GM23338 (cell line): Measurements from ENCODE around the gene MMP13. TPM values are rescaled to one million over a fixed set of nuclear protein-coding genes. Genes with fewer than 3 reads are reported as not detected.

Experiments used
- ATAC-seq: fragments of 200-7000 bp; cut with Tn5 transposase; 3 replicates; pipeline ENCODE4 v1.9.1; 2020
- DNase-seq: peaks from one replicate; pipeline ENCODE4 v3.0.0-alpha.2; 2015; ENCODE audit warnings: low spot score
- H2AFZ ChIP-seq: fragments of 200-600 bp; sonication (generic); 2 replicates; pipeline ENCODE4 v1.8.0; 2016; ENCODE audit warnings: antibody characterized with exemption, mild to moderate bottlenecking, moderate library complexity
- H3F3A ChIP-seq: fragments of 200-600 bp; sonication (generic); replicated peaks from 2 replicates; pipeline ENCODE4 v1.8.0; 2017; ENCODE audit warnings: antibody characterized with exemption, mixed run types, low read depth
- H3K27ac ChIP-seq: fragments of 200-600 bp; sonication (generic); 2 replicates; pipeline ENCODE4 v1.6.1; 2016; ENCODE audit warnings: low read depth
- H3K27me3 ChIP-seq: fragments of 200-600 bp; sonication (generic); 2 replicates; pipeline ENCODE4 v1.8.0; 2016; ENCODE audit warnings: mild to moderate bottlenecking, mixed run types, moderate library complexity; ENCODE audit not compliant: insufficient read depth
- H3K36me3 ChIP-seq: fragments of 200-600 bp; sonication (generic); 2 replicates; pipeline ENCODE4 v1.8.0; 2016; ENCODE audit warnings: mild to moderate bottlenecking; ENCODE audit not compliant: insufficient read depth
- H3K4me1 ChIP-seq: fragments of 200-600 bp; sonication (generic); 2 replicates; pipeline ENCODE4 v1.8.0; 2016; ENCODE audit warnings: mild to moderate bottlenecking, moderate library complexity; ENCODE audit not compliant: insufficient read depth
- H3K4me2 ChIP-seq: fragments of 200-600 bp; sonication (generic); 2 replicates; pipeline ENCODE4 v1.7.1; 2017; ENCODE audit warnings: mixed run types
- H3K4me3 ChIP-seq: fragments of 200-600 bp; sonication (generic); 2 replicates; pipeline ENCODE4 v1.6.1; 2016; ENCODE audit warnings: mixed run types
- H3K79me2 ChIP-seq: fragments of 200-600 bp; sonication (generic); replicated peaks from 2 replicates; pipeline ENCODE4 v1.8.0; 2017; ENCODE audit warnings: mild to moderate bottlenecking; ENCODE audit not compliant: insufficient read depth
- H3K9me2 ChIP-seq: fragments of 200-600 bp; sonication (generic); 2 replicates; pipeline ENCODE4 v1.8.0; 2017; ENCODE audit not compliant: insufficient read depth
- H4K20me1 ChIP-seq: fragments of 200-600 bp; sonication (generic); replicated peaks from 2 replicates; pipeline ENCODE4 v1.8.0; 2017; ENCODE audit warnings: mild to moderate bottlenecking; ENCODE audit not compliant: insufficient read depth
- H3K27ac Mint-ChIP-seq: 2 replicates; pipeline ENCODE4 v1.8.0; 2020; ENCODE audit warnings: inconsistent platforms, mild to moderate bottlenecking, moderate library complexity, mixed read lengths
- H3K27me3 Mint-ChIP-seq: 3 replicates; pipeline ENCODE4 v1.8.0; 2022; ENCODE audit warnings: low read depth, mild to moderate bottlenecking, moderate library complexity, mixed read lengths, inconsistent platforms; ENCODE audit not compliant: insufficient read depth, poor library complexity
- H3K36me3 Mint-ChIP-seq: 3 replicates; pipeline ENCODE4 v1.8.0; 2021; ENCODE audit warnings: low read depth, mild to moderate bottlenecking, inconsistent platforms, moderate library complexity, mixed read lengths
- H3K4me1 Mint-ChIP-seq: 3 replicates; pipeline ENCODE4 v1.8.0; 2020; ENCODE audit warnings: mild to moderate bottlenecking, inconsistent platforms, mixed read lengths
- H3K4me3 Mint-ChIP-seq: 3 replicates; pipeline ENCODE4 v1.8.0; 2021; ENCODE audit warnings: moderate library complexity, mild to moderate bottlenecking, inconsistent platforms, mixed read lengths
- H3K9me3 Mint-ChIP-seq: 3 replicates; pipeline ENCODE4 v1.8.0; 2020; ENCODE audit warnings: moderate library complexity, mild to moderate bottlenecking, inconsistent platforms, mixed read lengths
- CREB1 ChIP-seq: fragments of 250-450 bp; sonication (Bioruptor Pico); IDR thresholded peaks from 2 replicates; pipeline ENCODE4 v1.5.0; 2020; ENCODE audit warnings: low read depth, mild to moderate bottlenecking, moderate library complexity
- EZH2 ChIP-seq: fragments of 200-600 bp; sonication (generic); IDR thresholded peaks from one replicate; pipeline ENCODE4 v1.8.0; 2017; ENCODE audit warnings: antibody characterized with exemption, mild to moderate bottlenecking, low read depth; ENCODE audit not compliant: unreplicated experiment
- EZH2phosphoT487 ChIP-seq: fragments of 200-600 bp; sonication (generic); IDR thresholded peaks from one replicate; pipeline ENCODE4 v1.8.1; 2018; ENCODE audit warnings: antibody characterized with exemption; ENCODE audit not compliant: unreplicated experiment
- JUNB ChIP-seq: IDR thresholded peaks from one replicate; pipeline ENCODE4 v1.6.1; 2016; ENCODE audit warnings: antibody characterized with exemption; ENCODE audit not compliant: unreplicated experiment
- NANOG ChIP-seq: IDR thresholded peaks from 2 replicates; pipeline ENCODE4 v1.6.1; 2016; ENCODE audit warnings: antibody characterized with exemption, borderline replicate concordance
- POLR2AphosphoS5 ChIP-seq: IDR thresholded peaks from 2 replicates; pipeline ENCODE4 v1.6.1; 2016; ENCODE audit warnings: antibody characterized with exemption, low read depth
- STAT1 ChIP-seq: IDR thresholded peaks from one replicate; pipeline ENCODE4 v1.6.1; 2016; ENCODE audit warnings: antibody characterized with exemption; ENCODE audit not compliant: unreplicated experiment
- ZNF114 ChIP-seq: fragments of 250-450 bp; sonication (Bioruptor Pico); IDR thresholded peaks from 2 replicates; pipeline ENCODE4 v1.5.0; 2020; ENCODE audit warnings: mild to moderate bottlenecking, moderate library complexity
- ZNF331 ChIP-seq: fragments of 250-450 bp; sonication (Bioruptor Pico); IDR thresholded peaks from 2 replicates; pipeline ENCODE4 v1.5.0; 2020; ENCODE audit warnings: low read depth, mild to moderate bottlenecking, moderate library complexity
- polyA plus RNA-seq: library from polyadenylated mRNA; unstranded; fragments of >200 nt; fragmentation: Nextera tagmentation; extraction: Ambion mirVana; gene quantifications from 2 replicates; pipeline ENCODE4 v1.2.1, GENCODE V29; 2016
- total RNA-seq: library from RNA; depleted of rRNA; stranded (reverse); fragments of >200 nt; shearing (Covaris generic); gene quantifications from 2 replicates; pipeline ENCODE4 v1.2.3, GENCODE V29; 2014
- TF ChIP-seq, protein P1 (sequence below): IDR thresholded peaks from 2 replicates; pipeline ENCODE4 v1.6.1; 2016; ENCODE audit warnings: antibody characterized with exemption
- TF ChIP-seq, protein P2 (sequence below): IDR thresholded peaks from one replicate; pipeline ENCODE4 v1.6.1; 2018; ENCODE audit warnings: antibody characterized with exemption; ENCODE audit not compliant: unreplicated experiment
- TF ChIP-seq, protein P3 (sequence below): fragments of 250-450 bp; sonication (Bioruptor Pico); IDR thresholded peaks from 2 replicates; pipeline ENCODE4 v1.5.0; 2020; ENCODE audit warnings: mild to moderate bottlenecking, moderate library complexity
- TF ChIP-seq, protein P4 (sequence below), 2 experiments: fragments of 200-600 bp in 1 of 2; sonication (generic) in 1 of 2; conservative IDR thresholded peaks; 2 replicates each; pipeline versions ENCODE4 v1.5.1 to v1.6.1; 2016 to 2017; ENCODE audit warnings: antibody characterized with exemption in 2 of 2, low read depth in 2 of 2, mild to moderate bottlenecking in 2 of 2, moderate library complexity in 1 of 2

Gene MMP13
- total and polyA plus RNA-seq, 2 experiments from 2014 or later = not detected

DNA sequence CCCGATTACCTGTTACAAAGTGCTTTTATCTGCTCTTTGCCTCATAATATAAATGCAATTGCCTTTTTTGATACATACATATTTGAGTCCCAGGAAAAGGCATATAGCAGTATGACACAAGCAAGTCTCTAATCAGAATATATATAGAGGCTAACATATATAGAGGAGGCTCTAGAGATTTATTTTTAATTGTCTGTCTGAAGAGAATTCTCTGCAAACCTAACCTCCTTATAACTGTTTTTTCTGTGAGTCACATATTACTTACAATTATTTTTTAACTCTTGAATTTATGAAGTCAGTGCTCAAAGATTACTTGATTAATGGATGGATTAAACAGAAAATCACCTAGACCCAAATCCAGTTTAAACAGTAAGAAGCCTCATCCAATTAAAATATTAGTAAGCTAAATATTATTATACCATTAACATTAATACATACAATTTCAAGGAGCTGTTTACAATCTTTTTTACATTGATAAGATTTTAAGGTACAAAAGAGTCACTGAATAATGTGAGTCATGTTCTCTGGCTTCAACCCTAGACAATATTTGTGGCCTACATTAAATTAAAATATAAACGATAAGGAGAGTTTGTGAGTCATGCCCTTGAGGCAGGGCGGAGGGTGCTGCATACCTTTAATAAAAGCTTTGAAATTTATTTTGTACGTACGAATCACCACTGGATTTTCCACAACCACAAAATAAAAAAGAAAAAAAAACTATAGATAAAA is 19.2 kb upstream of the MMP13 start:
- H3K27ac Mint-ChIP-seq = no peak overlapping the region
- no peaks in the 10 kb centered on the region for H3K9me3 Mint-ChIP-seq
- no peak for DNase-seq
- H3K4me3 ChIP-seq = no peak overlapping the region
- H3K27me3 ChIP-seq = no peaks in the 10 kb centered on the region
- no peaks in the 10 kb centered on the region for H3K36me3 Mint-ChIP-seq
- no peaks in the 10 kb centered on the region for H3F3A ChIP-seq
- TF ChIP-seq STAT1 (no peak), EZH2phosphoT487 (no peak), CREB1 (no peak), ZNF331 (CRISPR knock-in tag) (no peak), NANOG (no peak), POLR2AphosphoS5 (no peak), ZNF114 (CRISPR knock-in tag) (no peak), EZH2 (no peak), JUNB (no peak)
- TF ChIP-seq, protein P1, sequence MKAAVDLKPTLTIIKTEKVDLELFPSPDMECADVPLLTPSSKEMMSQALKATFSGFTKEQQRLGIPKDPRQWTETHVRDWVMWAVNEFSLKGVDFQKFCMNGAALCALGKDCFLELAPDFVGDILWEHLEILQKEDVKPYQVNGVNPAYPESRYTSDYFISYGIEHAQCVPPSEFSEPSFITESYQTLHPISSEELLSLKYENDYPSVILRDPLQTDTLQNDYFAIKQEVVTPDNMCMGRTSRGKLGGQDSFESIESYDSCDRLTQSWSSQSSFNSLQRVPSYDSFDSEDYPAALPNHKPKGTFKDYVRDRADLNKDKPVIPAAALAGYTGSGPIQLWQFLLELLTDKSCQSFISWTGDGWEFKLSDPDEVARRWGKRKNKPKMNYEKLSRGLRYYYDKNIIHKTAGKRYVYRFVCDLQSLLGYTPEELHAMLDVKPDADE = no peak
- TF ChIP-seq, protein P2, sequence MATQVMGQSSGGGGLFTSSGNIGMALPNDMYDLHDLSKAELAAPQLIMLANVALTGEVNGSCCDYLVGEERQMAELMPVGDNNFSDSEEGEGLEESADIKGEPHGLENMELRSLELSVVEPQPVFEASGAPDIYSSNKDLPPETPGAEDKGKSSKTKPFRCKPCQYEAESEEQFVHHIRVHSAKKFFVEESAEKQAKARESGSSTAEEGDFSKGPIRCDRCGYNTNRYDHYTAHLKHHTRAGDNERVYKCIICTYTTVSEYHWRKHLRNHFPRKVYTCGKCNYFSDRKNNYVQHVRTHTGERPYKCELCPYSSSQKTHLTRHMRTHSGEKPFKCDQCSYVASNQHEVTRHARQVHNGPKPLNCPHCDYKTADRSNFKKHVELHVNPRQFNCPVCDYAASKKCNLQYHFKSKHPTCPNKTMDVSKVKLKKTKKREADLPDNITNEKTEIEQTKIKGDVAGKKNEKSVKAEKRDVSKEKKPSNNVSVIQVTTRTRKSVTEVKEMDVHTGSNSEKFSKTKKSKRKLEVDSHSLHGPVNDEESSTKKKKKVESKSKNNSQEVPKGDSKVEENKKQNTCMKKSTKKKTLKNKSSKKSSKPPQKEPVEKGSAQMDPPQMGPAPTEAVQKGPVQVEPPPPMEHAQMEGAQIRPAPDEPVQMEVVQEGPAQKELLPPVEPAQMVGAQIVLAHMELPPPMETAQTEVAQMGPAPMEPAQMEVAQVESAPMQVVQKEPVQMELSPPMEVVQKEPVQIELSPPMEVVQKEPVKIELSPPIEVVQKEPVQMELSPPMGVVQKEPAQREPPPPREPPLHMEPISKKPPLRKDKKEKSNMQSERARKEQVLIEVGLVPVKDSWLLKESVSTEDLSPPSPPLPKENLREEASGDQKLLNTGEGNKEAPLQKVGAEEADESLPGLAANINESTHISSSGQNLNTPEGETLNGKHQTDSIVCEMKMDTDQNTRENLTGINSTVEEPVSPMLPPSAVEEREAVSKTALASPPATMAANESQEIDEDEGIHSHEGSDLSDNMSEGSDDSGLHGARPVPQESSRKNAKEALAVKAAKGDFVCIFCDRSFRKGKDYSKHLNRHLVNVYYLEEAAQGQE = no peak
- TF ChIP-seq, protein P3, sequence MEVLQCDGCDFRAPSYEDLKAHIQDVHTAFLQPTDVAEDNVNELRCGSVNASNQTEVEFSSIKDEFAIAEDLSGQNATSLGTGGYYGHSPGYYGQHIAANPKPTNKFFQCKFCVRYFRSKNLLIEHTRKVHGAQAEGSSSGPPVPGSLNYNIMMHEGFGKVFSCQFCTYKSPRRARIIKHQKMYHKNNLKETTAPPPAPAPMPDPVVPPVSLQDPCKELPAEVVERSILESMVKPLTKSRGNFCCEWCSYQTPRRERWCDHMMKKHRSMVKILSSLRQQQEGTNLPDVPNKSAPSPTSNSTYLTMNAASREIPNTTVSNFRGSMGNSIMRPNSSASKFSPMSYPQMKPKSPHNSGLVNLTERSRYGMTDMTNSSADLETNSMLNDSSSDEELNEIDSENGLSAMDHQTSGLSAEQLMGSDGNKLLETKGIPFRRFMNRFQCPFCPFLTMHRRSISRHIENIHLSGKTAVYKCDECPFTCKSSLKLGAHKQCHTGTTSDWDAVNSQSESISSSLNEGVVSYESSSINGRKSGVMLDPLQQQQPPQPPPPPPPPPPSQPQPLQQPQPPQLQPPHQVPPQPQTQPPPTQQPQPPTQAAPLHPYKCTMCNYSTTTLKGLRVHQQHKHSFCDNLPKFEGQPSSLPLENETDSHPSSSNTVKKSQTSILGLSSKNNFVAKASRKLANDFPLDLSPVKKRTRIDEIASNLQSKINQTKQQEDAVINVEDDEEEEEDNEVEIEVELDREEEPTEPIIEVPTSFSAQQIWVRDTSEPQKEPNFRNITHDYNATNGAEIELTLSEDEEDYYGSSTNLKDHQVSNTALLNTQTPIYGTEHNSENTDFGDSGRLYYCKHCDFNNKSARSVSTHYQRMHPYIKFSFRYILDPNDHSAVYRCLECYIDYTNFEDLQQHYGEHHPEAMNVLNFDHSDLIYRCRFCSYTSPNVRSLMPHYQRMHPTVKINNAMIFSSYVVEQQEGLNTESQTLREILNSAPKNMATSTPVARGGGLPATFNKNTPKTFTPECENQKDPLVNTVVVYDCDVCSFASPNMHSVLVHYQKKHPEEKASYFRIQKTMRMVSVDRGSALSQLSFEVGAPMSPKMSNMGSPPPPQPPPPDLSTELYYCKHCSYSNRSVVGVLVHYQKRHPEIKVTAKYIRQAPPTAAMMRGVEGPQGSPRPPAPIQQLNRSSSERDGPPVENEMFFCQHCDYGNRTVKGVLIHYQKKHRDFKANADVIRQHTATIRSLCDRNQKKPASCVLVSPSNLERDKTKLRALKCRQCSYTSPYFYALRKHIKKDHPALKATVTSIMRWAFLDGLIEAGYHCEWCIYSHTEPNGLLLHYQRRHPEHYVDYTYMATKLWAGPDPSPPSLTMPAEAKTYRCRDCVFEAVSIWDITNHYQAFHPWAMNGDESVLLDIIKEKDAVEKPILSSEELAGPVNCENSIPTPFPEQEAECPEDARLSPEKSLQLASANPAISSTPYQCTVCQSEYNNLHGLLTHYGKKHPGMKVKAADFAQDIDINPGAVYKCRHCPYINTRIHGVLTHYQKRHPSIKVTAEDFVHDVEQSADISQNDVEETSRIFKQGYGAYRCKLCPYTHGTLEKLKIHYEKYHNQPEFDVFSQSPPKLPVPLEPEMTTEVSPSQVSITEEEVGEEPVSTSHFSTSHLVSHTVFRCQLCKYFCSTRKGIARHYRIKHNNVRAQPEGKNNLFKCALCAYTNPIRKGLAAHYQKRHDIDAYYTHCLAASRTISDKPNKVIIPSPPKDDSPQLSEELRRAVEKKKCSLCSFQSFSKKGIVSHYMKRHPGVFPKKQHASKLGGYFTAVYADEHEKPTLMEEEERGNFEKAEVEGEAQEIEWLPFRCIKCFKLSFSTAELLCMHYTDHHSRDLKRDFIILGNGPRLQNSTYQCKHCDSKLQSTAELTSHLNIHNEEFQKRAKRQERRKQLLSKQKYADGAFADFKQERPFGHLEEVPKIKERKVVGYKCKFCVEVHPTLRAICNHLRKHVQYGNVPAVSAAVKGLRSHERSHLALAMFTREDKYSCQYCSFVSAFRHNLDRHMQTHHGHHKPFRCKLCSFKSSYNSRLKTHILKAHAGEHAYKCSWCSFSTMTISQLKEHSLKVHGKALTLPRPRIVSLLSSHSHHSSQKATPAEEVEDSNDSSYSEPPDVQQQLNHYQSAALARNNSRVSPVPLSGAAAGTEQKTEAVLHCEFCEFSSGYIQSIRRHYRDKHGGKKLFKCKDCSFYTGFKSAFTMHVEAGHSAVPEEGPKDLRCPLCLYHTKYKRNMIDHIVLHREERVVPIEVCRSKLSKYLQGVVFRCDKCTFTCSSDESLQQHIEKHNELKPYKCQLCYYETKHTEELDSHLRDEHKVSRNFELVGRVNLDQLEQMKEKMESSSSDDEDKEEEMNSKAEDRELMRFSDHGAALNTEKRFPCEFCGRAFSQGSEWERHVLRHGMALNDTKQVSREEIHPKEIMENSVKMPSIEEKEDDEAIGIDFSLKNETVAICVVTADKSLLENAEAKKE (CRISPR knock-in tag) = no peak
- TF ChIP-seq, protein P4, sequence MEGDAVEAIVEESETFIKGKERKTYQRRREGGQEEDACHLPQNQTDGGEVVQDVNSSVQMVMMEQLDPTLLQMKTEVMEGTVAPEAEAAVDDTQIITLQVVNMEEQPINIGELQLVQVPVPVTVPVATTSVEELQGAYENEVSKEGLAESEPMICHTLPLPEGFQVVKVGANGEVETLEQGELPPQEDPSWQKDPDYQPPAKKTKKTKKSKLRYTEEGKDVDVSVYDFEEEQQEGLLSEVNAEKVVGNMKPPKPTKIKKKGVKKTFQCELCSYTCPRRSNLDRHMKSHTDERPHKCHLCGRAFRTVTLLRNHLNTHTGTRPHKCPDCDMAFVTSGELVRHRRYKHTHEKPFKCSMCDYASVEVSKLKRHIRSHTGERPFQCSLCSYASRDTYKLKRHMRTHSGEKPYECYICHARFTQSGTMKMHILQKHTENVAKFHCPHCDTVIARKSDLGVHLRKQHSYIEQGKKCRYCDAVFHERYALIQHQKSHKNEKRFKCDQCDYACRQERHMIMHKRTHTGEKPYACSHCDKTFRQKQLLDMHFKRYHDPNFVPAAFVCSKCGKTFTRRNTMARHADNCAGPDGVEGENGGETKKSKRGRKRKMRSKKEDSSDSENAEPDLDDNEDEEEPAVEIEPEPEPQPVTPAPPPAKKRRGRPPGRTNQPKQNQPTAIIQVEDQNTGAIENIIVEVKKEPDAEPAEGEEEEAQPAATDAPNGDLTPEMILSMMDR (conservative IDR thresholded peaks at IDR 0.05; ENCODE audit: low read depth in 2 of 2) = no peak
- H3K4me3 Mint-ChIP-seq = no peak overlapping the region
- no peaks in the 10 kb centered on the region for H4K20me1 ChIP-seq
- no peaks in the 10 kb centered on the region for H3K9me2 ChIP-seq
- H3K4me1 Mint-ChIP-seq = peaks cover 8% of the 10 kb centered on the region; the same call in 1 of the 3 replicates
- H3K79me2 ChIP-seq = no peaks in the 10 kb centered on the region
- no peaks in the 10 kb centered on the region for H3K4me1 ChIP-seq
- no peaks in the 10 kb centered on the region for H3K36me3 ChIP-seq
- no peak overlapping the region for H3K27ac ChIP-seq
- H2AFZ ChIP-seq = no peak overlapping the region
- H3K4me2 ChIP-seq = no peak overlapping the region
- H3K27me3 Mint-ChIP-seq = no peaks in the 10 kb centered on the region
- no peak for ATAC-seq
